ENCODE results near the gene KCNG2.

KCNG2 gene

GRCh38 chr18:79905993-79906392 is 108.3 kb downstream of the KCNG2 start:
- H3K4me2 ChIP-seq (ENCODE audit: low read length): no peak overlapping the region
- H3K36me3 ChIP-seq (replicated peaks; ENCODE audit: low read depth, low read length): peaks cover 73% of the 10 kb centered on the region
- peaks cover 7% of the 10 kb centered on the region; the same call in 1 of the 2 replicates for H3K79me2 ChIP-seq (ENCODE audit: low read length)
- no peak overlapping the region for H3K27ac ChIP-seq (ENCODE audit: low read length)
- H3K9ac ChIP-seq (ENCODE audit: low read length): no peak overlapping the region
- H4K20me1 ChIP-seq (ENCODE audit: insufficient read depth, low read length): no peaks in the 10 kb centered on the region
- H3K4me1 ChIP-seq (ENCODE audit: low read length): no peaks in the 10 kb centered on the region
- no peak overlapping the region for H3K4me3 ChIP-seq (ENCODE audit: low read length)
- peaks cover 9% of the 10 kb centered on the region; the same call in 1 of the 2 replicates for H3K9me3 ChIP-seq (ENCODE audit: insufficient read depth, low read length)
- no peak for TF ChIP-seq CTCF (IDR thresholded peaks at IDR 0.05; ENCODE audit: low read depth, low read length)
- TF ChIP-seq EZH2phosphoT487 (IDR thresholded peaks at IDR 0.05; ENCODE audit: low read depth): no peak
- H2AFZ ChIP-seq (ENCODE audit: low read depth, low read length): no peak overlapping the region
- no peaks in the 10 kb centered on the region for H3K27me3 ChIP-seq (ENCODE audit: low read depth, low read length)

GRCh38 chr18:79906706-79907105 is 109.0 kb downstream of the KCNG2 start:
- H3K4me3 ChIP-seq (ENCODE audit: low read length): no peak overlapping the region
- no peak for TF ChIP-seq EZH2phosphoT487 (IDR thresholded peaks at IDR 0.05; ENCODE audit: low read depth)
- no peak for TF ChIP-seq CTCF (IDR thresholded peaks at IDR 0.05; ENCODE audit: low read depth, low read length)
- H2AFZ ChIP-seq (ENCODE audit: low read depth, low read length): no peak overlapping the region
- peaks cover 69% of the 10 kb centered on the region for H3K36me3 ChIP-seq (replicated peaks; ENCODE audit: low read depth, low read length)
- H3K27ac ChIP-seq (ENCODE audit: low read length): no peak overlapping the region
- H3K79me2 ChIP-seq (ENCODE audit: low read length): peaks cover 14% of the 10 kb centered on the region
- no peaks in the 10 kb centered on the region for H3K27me3 ChIP-seq (ENCODE audit: low read depth, low read length)
- no peaks in the 10 kb centered on the region for H4K20me1 ChIP-seq (ENCODE audit: insufficient read depth, low read length)
- no peaks in the 10 kb centered on the region for H3K4me1 ChIP-seq (ENCODE audit: low read length)
- peaks cover 7% of the 10 kb centered on the region; the same call in 1 of the 2 replicates for H3K9me3 ChIP-seq (ENCODE audit: insufficient read depth, low read length)
- no peak overlapping the region for H3K4me2 ChIP-seq (ENCODE audit: low read length)
- H3K9ac ChIP-seq (ENCODE audit: low read length): no peak overlapping the region

GRCh38 chr18:79910563-79911343 is 113.0 kb downstream of the KCNG2 start:
- Histone ChIP-seq H3K27me3 (ENCODE audit: low read depth, low read length) (no peaks in the 10 kb centered on the region), H3K9ac (ENCODE audit: low read length) (no peak overlapping the region), H3K79me2 (ENCODE audit: low read length) (peaks cover 14% of the 10 kb centered on the region), H3K9me3 (ENCODE audit: insufficient read depth, low read length) (no peaks in the 10 kb centered on the region), H3K4me2 (ENCODE audit: low read length) (no peak overlapping the region), H3K4me3 (ENCODE audit: low read length) (no peak overlapping the region), H3K4me1 (ENCODE audit: low read length) (no peaks in the 10 kb centered on the region), H3K27ac (ENCODE audit: low read length) (no peak overlapping the region), H4K20me1 (ENCODE audit: insufficient read depth, low read length) (peaks cover 11% of the 10 kb centered on the region; the same call in 1 of the 2 replicates), H3K36me3 (replicated peaks; ENCODE audit: low read depth, low read length) (peaks cover 59% of the 10 kb centered on the region), H2AFZ (ENCODE audit: low read depth, low read length) (no peak overlapping the region)
- TF ChIP-seq CTCF (IDR thresholded peaks at IDR 0.05; ENCODE audit: low read depth, low read length): no peak
- TF ChIP-seq EZH2phosphoT487 (IDR thresholded peaks at IDR 0.05; ENCODE audit: low read depth): no peak

- H3K9me3 ChIP-seq (ENCODE audit: insufficient read depth, low read length): no peaks in the 10 kb centered on the region
- peaks cover 14% of the 10 kb centered on the region for H3K79me2 ChIP-seq (ENCODE audit: low read length)
- no peak overlapping the region for H3K27ac ChIP-seq (ENCODE audit: low read length)
- no peak for TF ChIP-seq EZH2phosphoT487 (IDR thresholded peaks at IDR 0.05; ENCODE audit: low read depth)
- TF ChIP-seq CTCF (IDR thresholded peaks at IDR 0.05; ENCODE audit: low read depth, low read length): no peak
- H3K36me3 ChIP-seq (replicated peaks; ENCODE audit: low read depth, low read length): peaks cover 66% of the 10 kb centered on the region
- no peak overlapping the region for H2AFZ ChIP-seq (ENCODE audit: low read depth, low read length)
- H3K4me1 ChIP-seq (ENCODE audit: low read length): no peaks in the 10 kb centered on the region
- H3K27me3 ChIP-seq (ENCODE audit: low read depth, low read length): no peaks in the 10 kb centered on the region
- H3K4me3 ChIP-seq (ENCODE audit: low read length): no peak overlapping the region
- H4K20me1 ChIP-seq (ENCODE audit: insufficient read depth, low read length): peaks cover 11% of the 10 kb centered on the region; the same call in 1 of the 2 replicates
- no peak overlapping the region for H3K4me2 ChIP-seq (ENCODE audit: low read length)
- no peak overlapping the region for H3K9ac ChIP-seq (ENCODE audit: low read length)
Observed at GRCh38 chr18:79911344-79912270, 113.9 kb downstream of the KCNG2 start.
